ENCODE measurements around the gene ZIC5.

GRCh38 chr13:99935772-99936171, 35.8 kb downstream of the ZIC5 start:
- TF ChIP-seq CTCF (conservative IDR thresholded peaks at IDR 0.05 in 1 of 2, IDR thresholded peaks at IDR 0.05 in 1 of 2; ENCODE audit: extremely low read depth in 1 of 2, insufficient read depth in 1 of 2, low read depth in 1 of 2, low read length in 2 of 2) (no peak), EZH2 (IDR thresholded peaks at IDR 0.05; ENCODE audit: borderline replicate concordance, low read length) (no peak)
